Measurements from ENCODE around the gene KIRREL3. TPM values are rescaled to one million over a fixed set of nuclear protein-coding genes. Genes with fewer than 3 reads are reported as not detected.

KIRREL3 gene
- total RNA-seq, 1 experiment from 2014 or later, result 2.2 TPM

GRCh38 chr11:126538071-126538470 lies 462.5 kb downstream of the KIRREL3 start:
- Histone ChIP-seq H3K27me3 (ENCODE audit: insufficient read depth, low read depth) (peaks cover 78% of the 10 kb centered on the region), H3K79me2 (ENCODE audit: low read depth) (no peaks in the 10 kb centered on the region), H2AFZ (no peak overlapping the region), H3K36me3 (ENCODE audit: low read depth) (no peaks in the 10 kb centered on the region), H3K27ac (no peak overlapping the region), H4K20me1 (ENCODE audit: insufficient read depth) (no peaks in the 10 kb centered on the region), H3K9me2 (ENCODE audit: insufficient read depth) (no peaks in the 10 kb centered on the region), H3K4me3 (no peak overlapping the region), H3K4me1 (replicated peaks; ENCODE audit: insufficient read depth) (no peaks in the 10 kb centered on the region), H3K9me3 (ENCODE audit: insufficient read depth, low read depth) (no peaks in the 10 kb centered on the region), H3F3A (ENCODE audit: insufficient read depth, low read depth) (no peaks in the 10 kb centered on the region), H3K4me2 (no peak overlapping the region)
- no TSS peak for BruUV-seq (replicated peaks)
- intact Hi-C loops (cut with micrococcal nuclease; ENCODE audit: unreplicated experiment), result no loop called here
- ChIA-PET CTCF (no interaction called here), POLR2A (ENCODE audit: unreplicated experiment) (no interaction called here)
- DNase-seq, result no peak
- no peak for TF ChIP-seq EZH2 (IDR thresholded peaks at IDR 0.05; ENCODE audit: low read depth)
- TF ChIP-seq, protein P1, sequence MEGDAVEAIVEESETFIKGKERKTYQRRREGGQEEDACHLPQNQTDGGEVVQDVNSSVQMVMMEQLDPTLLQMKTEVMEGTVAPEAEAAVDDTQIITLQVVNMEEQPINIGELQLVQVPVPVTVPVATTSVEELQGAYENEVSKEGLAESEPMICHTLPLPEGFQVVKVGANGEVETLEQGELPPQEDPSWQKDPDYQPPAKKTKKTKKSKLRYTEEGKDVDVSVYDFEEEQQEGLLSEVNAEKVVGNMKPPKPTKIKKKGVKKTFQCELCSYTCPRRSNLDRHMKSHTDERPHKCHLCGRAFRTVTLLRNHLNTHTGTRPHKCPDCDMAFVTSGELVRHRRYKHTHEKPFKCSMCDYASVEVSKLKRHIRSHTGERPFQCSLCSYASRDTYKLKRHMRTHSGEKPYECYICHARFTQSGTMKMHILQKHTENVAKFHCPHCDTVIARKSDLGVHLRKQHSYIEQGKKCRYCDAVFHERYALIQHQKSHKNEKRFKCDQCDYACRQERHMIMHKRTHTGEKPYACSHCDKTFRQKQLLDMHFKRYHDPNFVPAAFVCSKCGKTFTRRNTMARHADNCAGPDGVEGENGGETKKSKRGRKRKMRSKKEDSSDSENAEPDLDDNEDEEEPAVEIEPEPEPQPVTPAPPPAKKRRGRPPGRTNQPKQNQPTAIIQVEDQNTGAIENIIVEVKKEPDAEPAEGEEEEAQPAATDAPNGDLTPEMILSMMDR (conservative IDR thresholded peaks at IDR 0.05), result no peak

GRCh38 chr11:126537492-126537891 lies 463.1 kb downstream of the KIRREL3 start:
- Histone ChIP-seq H3K27ac (no peak overlapping the region), H3K4me2 (no peak overlapping the region), H3K27me3 (ENCODE audit: insufficient read depth, low read depth) (peaks cover 73% of the 10 kb centered on the region), H3K9me2 (ENCODE audit: insufficient read depth) (no peaks in the 10 kb centered on the region), H4K20me1 (ENCODE audit: insufficient read depth) (no peaks in the 10 kb centered on the region), H3K4me1 (replicated peaks; ENCODE audit: insufficient read depth) (no peaks in the 10 kb centered on the region), H3F3A (ENCODE audit: insufficient read depth, low read depth) (no peaks in the 10 kb centered on the region), H3K36me3 (ENCODE audit: low read depth) (no peaks in the 10 kb centered on the region), H2AFZ (no peak overlapping the region), H3K79me2 (ENCODE audit: low read depth) (no peaks in the 10 kb centered on the region), H3K4me3 (no peak overlapping the region), H3K9me3 (ENCODE audit: insufficient read depth, low read depth) (no peaks in the 10 kb centered on the region)
- intact Hi-C loops (cut with micrococcal nuclease; ENCODE audit: unreplicated experiment), result no loop called here
- no TSS peak for BruUV-seq (replicated peaks)
- ChIA-PET CTCF (no interaction called here), POLR2A (ENCODE audit: unreplicated experiment) (no interaction called here)
- TF ChIP-seq, protein P1 (conservative IDR thresholded peaks at IDR 0.05), result no peak
- TF ChIP-seq EZH2 (IDR thresholded peaks at IDR 0.05; ENCODE audit: low read depth), result no peak
- DNase-seq, result no peak

DNA sequence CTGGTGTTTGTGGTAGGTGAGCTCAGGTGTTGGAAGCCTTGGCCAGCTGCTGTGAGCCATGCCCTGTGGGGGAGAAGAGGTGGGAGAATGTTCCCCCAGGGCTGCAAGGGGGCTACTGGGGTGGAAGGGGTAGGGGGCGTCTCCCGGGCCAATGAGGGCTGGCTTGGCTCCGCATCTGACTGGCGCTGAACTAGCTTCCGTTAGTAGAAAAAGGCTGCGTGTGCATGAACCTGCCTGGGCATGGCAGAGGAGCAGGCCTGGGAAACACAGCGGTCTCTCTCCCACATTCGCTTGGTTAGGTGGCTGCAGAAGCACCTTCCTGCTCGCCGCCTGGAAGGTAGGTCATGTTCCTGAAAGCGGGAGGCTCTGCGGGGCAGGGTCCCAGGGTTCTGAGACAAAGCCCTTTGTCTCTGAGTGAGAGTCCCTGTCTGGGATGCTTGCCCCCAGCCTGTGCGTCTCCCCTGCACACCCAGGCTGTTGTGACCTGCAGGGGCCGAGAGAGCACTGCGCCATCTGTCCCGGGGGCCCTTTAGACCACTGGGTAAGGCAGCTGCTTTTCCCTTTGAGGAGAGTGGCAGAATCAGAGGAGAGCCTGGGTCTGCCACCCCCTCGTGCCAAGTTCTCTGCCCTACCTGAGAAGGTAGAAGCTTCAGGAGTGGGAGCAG lies 466.3 kb downstream of the KIRREL3 start:
- H3K27me3 ChIP-seq (ENCODE audit: insufficient read depth, low read depth), result peaks cover 62% of the 10 kb centered on the region
- no peaks in the 10 kb centered on the region for H3F3A ChIP-seq (ENCODE audit: insufficient read depth, low read depth)
- TF ChIP-seq, protein P1 (conservative IDR thresholded peaks at IDR 0.05), result no peak
- TF ChIP-seq EZH2 (IDR thresholded peaks at IDR 0.05; ENCODE audit: low read depth), result no peak
- BruUV-seq (replicated peaks), result no TSS peak
- no peak overlapping the region for H3K4me3 ChIP-seq
- no peak for DNase-seq
- H3K36me3 ChIP-seq (ENCODE audit: low read depth), result no peaks in the 10 kb centered on the region
- no peak overlapping the region for H3K27ac ChIP-seq
- CTCF ChIA-PET, result no interaction called here
- POLR2A ChIA-PET (ENCODE audit: unreplicated experiment), result no interaction called here
- intact Hi-C loops (cut with micrococcal nuclease; ENCODE audit: unreplicated experiment), result no loop called here
- H2AFZ ChIP-seq, result no peak overlapping the region
- no peaks in the 10 kb centered on the region for H3K9me2 ChIP-seq (ENCODE audit: insufficient read depth)
- no peaks in the 10 kb centered on the region for H3K9me3 ChIP-seq (ENCODE audit: insufficient read depth, low read depth)
- H4K20me1 ChIP-seq (ENCODE audit: insufficient read depth), result no peaks in the 10 kb centered on the region
- no peak overlapping the region for H3K4me2 ChIP-seq
- H3K79me2 ChIP-seq (ENCODE audit: low read depth), result no peaks in the 10 kb centered on the region
- H3K4me1 ChIP-seq (replicated peaks; ENCODE audit: insufficient read depth), result no peaks in the 10 kb centered on the region
